ENCODE measurements around the gene OPHN1. TPM values are rescaled to one million over a fixed set of nuclear protein-coding genes. Genes with fewer than 3 reads are reported as not detected.

Gene OPHN1
- total and polyA plus RNA-seq, 10 of the 15 experiments (the other 5 are each of a cell fraction or from before 2014, with no cell fraction given) = under 0.01 to 0.03 (median 0.03) TPM; not detected in 6

DNA sequence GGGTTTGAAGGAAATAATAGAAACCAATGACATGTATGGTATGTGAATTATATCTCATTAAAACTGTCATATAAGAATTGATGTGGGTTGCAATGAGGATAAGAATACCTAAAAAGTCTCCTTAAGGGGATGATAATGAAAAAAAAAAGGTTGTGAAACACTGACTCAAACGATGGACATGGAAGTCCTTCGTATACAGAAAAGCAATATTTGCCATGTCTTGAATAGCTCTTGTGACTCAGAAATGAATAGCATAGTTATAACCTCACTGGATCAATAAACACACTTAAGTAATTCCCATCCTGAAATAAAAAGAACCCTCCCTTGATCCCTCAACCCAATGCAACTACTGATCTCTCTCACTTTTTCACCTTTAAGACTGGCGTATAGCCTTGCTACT is 89.7 kb downstream of the OPHN1 start:
- FAIRE-seq (no peak), DNase-seq (ENCODE audit: low read depth, low spot score) (no peak), ATAC-seq (no peak)
- Histone ChIP-seq H3K4me2 (ENCODE audit: control insufficient read depth, insufficient read depth) (no peak overlapping the region), H3K27ac (ENCODE audit: control insufficient read depth, insufficient read depth) (no peak overlapping the region), H3K9me3 (replicated peaks; ENCODE audit: control insufficient read depth, insufficient read depth, low read length) (no peaks in the 10 kb centered on the region), H4K20me1 (ENCODE audit: control insufficient read depth, insufficient read depth) (no peaks in the 10 kb centered on the region), H3K4me1 (ENCODE audit: control insufficient read depth, insufficient read depth, low read length) (no peaks in the 10 kb centered on the region), H3K79me2 (ENCODE audit: control insufficient read depth, insufficient read depth, low read length) (no peaks in the 10 kb centered on the region), H3K27me3 (replicated peaks in 1 of 2; ENCODE audit: control insufficient read depth in 2 of 2, insufficient read depth in 2 of 2, low read length in 1 of 2) (no peaks in the 10 kb centered on the region), H3K9ac (ENCODE audit: control insufficient read depth, insufficient read depth, low read length) (no peak overlapping the region), H3K4me3 (no peak overlapping the region), H2AFZ (ENCODE audit: control insufficient read depth, low read depth, low read length) (no peak overlapping the region), H3K36me3 (ENCODE audit: control insufficient read depth in 2 of 2, insufficient read depth in 2 of 2, low read length in 1 of 2) (no peaks in the 10 kb centered on the region)
- in situ Hi-C loops (cut with MboI) (no loop called here), intact Hi-C loops (cut with micrococcal nuclease; ENCODE audit: unreplicated experiment) (no loop called here)
- RAD21 ChIA-PET (ENCODE audit: unreplicated experiment) = no interaction called here
- WGBS (ENCODE audit: insufficient coverage, insufficient replicate concordance, low lambda C conversion rate, missing lambda C conversion rate) = 68% methylated on average over 3 of the region's 3 CpGs
- TF ChIP-seq, protein P1, sequence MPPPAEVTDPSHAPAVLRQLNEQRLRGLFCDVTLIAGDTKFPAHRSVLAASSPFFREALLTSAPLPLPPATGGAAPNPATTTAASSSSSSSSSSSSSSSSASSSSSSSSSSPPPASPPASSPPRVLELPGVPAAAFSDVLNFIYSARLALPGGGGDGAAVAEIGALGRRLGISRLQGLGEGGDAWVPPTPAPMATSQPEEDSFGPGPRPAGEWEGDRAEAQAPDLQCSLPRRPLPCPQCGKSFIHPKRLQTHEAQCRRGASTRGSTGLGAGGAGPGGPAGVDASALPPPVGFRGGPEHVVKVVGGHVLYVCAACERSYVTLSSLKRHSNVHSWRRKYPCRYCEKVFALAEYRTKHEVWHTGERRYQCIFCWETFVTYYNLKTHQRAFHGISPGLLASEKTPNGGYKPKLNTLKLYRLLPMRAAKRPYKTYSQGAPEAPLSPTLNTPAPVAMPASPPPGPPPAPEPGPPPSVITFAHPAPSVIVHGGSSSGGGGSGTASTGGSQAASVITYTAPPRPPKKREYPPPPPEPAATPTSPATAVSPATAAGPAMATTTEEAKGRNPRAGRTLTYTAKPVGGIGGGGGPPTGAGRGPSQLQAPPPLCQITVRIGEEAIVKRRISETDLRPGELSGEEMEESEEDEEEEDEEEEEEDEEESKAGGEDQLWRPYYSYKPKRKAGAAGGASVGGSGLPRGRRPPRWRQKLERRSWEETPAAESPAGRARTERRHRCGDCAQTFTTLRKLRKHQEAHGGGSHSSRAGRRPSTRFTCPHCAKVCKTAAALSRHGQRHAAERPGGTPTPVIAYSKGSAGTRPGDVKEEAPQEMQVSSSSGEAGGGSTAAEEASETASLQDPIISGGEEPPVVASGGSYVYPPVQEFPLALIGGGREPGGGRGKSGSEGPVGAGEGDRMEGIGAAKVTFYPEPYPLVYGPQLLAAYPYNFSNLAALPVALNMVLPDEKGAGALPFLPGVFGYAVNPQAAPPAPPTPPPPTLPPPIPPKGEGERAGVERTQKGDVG (CRISPR knock-in tag; IDR thresholded peaks at IDR 0.05) = no peak
- TF ChIP-seq, protein P2, sequence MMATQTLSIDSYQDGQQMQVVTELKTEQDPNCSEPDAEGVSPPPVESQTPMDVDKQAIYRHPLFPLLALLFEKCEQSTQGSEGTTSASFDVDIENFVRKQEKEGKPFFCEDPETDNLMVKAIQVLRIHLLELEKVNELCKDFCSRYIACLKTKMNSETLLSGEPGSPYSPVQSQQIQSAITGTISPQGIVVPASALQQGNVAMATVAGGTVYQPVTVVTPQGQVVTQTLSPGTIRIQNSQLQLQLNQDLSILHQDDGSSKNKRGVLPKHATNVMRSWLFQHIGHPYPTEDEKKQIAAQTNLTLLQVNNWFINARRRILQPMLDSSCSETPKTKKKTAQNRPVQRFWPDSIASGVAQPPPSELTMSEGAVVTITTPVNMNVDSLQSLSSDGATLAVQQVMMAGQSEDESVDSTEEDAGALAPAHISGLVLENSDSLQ (IDR thresholded peaks at IDR 0.05) = no peak
- TF ChIP-seq ETV6 (conservative IDR thresholded peaks at IDR 0.05 in 1 of 2, IDR thresholded peaks at IDR 0.05 in 1 of 2; ENCODE audit: borderline replicate concordance in 1 of 2, low read depth in 1 of 2) = no peak
- POLR2A ChIA-PET = no interaction called here
- SMC1A ChIA-PET (ENCODE audit: uncharacterized antibody, unreplicated experiment) = no interaction called here
- CTCF ChIA-PET = no interaction called here
- BruUV-seq (replicated peaks) = no TSS peak
